ENCODE data around the gene ACBD6.

GRCh38 chr1:180501865-180502360 is 464 bp downstream of the ACBD6 start:
- TF ChIP-seq CTCF (IDR thresholded peaks at IDR 0.05) = no peak
- no peak for TF ChIP-seq POLR2A (IDR thresholded peaks at IDR 0.05; ENCODE audit: low read depth)
- no peak for TF ChIP-seq POLR2AphosphoS5 (IDR thresholded peaks at IDR 0.05)
